ENCODE measurements around the gene IL6ST. TPM values are rescaled to one million over a fixed set of nuclear protein-coding genes. Genes with fewer than 3 reads are reported as not detected.
A peak's percentile ranks its signal among the peaks of the same experiment; 100 is the strongest.
"Not testable (repeated sequence)": the region's sequence is repeated elsewhere in the genome, so short reads cannot be mapped to it uniquely, and the experiment has no call there.

Gene IL6ST
- total RNA-seq, 4 donors from 2014 or later, result 71.4 to 246 (median 116) TPM

DNA sequence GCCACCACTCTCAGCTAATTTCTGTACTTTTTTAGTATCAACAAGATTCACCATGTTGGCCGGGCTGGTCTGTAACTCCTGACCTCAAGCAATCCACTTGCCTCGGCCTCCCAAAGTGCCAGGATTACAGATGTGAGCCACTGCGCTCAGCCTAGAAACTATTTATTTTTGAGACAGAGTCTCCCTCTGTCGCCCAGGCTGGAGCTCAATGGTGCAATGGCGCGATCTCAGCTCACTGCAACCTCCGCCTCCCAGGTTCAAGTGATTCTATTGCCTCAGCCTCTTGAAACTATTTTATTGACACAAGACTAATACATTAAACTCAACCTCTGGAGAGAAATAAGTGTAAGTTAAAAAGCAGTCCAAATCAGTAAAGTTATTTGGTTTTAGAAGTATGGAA, 34.0 kb downstream of the IL6ST start:
- no peak for TF ChIP-seq POLR2A (IDR thresholded peaks at IDR 0.05)
- TF ChIP-seq, protein P1, sequence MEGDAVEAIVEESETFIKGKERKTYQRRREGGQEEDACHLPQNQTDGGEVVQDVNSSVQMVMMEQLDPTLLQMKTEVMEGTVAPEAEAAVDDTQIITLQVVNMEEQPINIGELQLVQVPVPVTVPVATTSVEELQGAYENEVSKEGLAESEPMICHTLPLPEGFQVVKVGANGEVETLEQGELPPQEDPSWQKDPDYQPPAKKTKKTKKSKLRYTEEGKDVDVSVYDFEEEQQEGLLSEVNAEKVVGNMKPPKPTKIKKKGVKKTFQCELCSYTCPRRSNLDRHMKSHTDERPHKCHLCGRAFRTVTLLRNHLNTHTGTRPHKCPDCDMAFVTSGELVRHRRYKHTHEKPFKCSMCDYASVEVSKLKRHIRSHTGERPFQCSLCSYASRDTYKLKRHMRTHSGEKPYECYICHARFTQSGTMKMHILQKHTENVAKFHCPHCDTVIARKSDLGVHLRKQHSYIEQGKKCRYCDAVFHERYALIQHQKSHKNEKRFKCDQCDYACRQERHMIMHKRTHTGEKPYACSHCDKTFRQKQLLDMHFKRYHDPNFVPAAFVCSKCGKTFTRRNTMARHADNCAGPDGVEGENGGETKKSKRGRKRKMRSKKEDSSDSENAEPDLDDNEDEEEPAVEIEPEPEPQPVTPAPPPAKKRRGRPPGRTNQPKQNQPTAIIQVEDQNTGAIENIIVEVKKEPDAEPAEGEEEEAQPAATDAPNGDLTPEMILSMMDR (IDR thresholded peaks at IDR 0.05), result no peak
- Histone ChIP-seq H3K4me3 (no peak overlapping the region), H3K36me3 (peaks cover 0 to 82% (median 14%) of the 10 kb centered on the region in 3 donors), H3K9me3 (no peaks in the 10 kb centered on the region), H3K27ac (no peak overlapping the region), H3K4me1 (peaks cover 0 to 7% (median 0%) of the 10 kb centered on the region in 3 donors), H3K27me3 (no peaks in the 10 kb centered on the region)
- WGBS, 2 donors, result 93 to 94% methylated on average over 7 of the region's 7 CpGs
- DNase-seq, result no peak
- intact Hi-C loops (cut with DNase I), result no loop called here

DNA sequence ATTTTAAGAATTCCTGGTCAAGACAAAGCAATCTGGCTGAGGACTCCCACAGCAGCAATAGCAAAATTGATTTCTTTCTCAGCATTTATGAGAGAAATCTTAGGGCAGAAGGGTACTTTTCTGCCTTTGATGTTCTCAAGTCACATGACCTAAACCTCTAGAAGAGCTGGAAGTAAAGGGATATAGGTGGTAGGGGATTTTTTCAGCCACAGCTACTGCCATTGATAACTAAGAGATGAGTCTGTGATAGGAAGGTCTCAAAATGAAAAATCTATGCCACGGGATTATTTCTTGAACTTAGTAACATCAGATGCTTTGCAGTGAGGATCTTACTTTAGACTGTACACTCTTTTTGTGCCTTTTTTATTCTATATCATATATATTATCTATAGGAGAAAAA, 35.6 kb downstream of the IL6ST start:
- Histone ChIP-seq H3K27ac (no peak overlapping the region), H3K9me3 (no peaks in the 10 kb centered on the region), H3K36me3 (peaks cover 0 to 98% (median 14%) of the 10 kb centered on the region in 3 donors), H3K4me1 (no peaks in the 10 kb centered on the region), H3K27me3 (no peaks in the 10 kb centered on the region), H3K4me3 (no peak overlapping the region)
- intact Hi-C loops (cut with DNase I), result no loop called here
- DNase-seq, result no peak
- TF ChIP-seq POLR2A (IDR thresholded peaks at IDR 0.05), result no peak
- TF ChIP-seq, protein P1 (IDR thresholded peaks at IDR 0.05), result no peak
- 59 to 94% methylated on average over 1 of the region's 1 CpG for WGBS, 2 donors

DNA sequence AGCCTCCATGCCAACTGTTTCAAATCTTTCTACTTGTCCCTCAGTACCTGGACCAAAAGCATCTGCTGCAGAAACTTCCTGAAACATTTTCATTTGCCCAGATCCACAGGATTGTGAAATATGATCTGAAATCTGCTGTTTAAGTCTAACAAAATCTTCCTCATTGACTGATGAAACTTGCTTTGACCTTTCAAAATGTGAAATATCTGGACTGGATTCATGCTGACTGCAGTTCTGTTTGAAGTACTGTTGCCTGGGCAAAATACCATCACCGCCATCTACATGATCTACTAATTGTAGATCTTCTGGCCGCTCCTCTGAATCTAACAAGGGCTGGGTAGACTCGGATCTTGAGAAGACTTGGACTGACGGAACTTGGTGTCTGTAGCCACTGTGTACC, 53.6 kb downstream of the IL6ST start:
- WGBS, 2 donors, result 83 to 89% methylated on average over 3 to 4 of the region's 4 CpGs
- H3K9me3 ChIP-seq; intact Hi-C loops (cut with DNase I); H3K27ac ChIP-seq; DNase-seq; H3K27me3 ChIP-seq; H3K4me1 ChIP-seq; H3K4me3 ChIP-seq: not testable (repeated sequence)
- peaks cover 0 to 93% (median 4%) of the 10 kb centered on the region in 3 donors for H3K36me3 ChIP-seq

DNA sequence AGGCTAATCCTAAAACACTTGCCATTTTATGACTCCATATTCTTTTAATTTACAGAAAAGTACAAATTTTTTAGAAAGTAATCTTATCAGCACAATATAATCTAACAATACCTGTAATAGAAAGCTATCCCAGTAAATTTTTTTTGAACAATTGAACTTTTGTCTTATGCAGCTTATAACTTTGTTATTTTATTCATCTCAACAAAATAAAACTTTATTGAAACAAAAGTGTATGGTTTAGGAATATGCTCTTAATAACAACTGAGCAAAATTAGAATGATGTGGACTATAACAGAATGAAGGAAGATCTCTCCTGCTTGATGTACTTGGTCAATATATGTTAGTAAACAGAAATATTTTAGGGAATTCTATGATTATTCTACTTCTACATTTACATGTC, 57.2 kb downstream of the IL6ST start:
- not testable (repeated sequence) for H3K4me3 ChIP-seq, DNase-seq, H3K4me1 ChIP-seq, H3K27me3 ChIP-seq, H3K9me3 ChIP-seq, H3K27ac ChIP-seq
- intact Hi-C loops (cut with DNase I), result loop anchor here (10.0 kb wide), 1 partner anchor 267 kb away; no protein-coding TSS in a partner anchor
- peaks cover 0 to 68% (median 4%) of the 10 kb centered on the region in 3 donors for H3K36me3 ChIP-seq

DNA sequence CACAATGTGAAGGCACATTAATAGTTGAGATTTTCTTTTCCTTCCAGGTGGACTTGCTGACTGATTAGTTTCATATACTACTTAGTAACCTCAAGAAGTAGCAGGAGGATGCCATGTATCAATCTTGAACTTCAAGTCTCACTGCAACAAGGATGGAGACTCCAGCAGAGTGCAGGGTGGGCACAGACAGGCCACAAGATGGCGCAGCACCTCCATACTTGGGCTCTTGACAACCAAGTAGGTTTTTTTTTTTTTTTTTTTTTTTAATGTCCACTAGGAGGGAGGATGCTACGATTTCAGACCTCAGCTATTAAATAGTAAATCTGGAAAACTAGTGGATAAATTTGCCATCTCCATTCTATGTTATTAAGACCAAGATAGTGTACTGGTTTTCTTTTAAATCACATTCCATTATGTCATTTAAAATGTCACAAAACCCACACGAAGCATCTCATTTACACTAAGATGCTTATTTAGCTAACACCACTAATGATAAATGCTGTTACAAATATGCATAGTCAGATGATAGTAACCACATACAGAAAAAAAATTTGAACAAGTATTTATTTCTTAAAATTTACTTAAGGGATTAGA, 58.6 kb downstream of the IL6ST start:
- 32 to 39% methylated on average over 3 of the region's 3 CpGs for WGBS, 2 donors
- Histone ChIP-seq H3K4me1 (peaks cover 0 to 5% (median 0%) of the 10 kb centered on the region in 3 donors), H3K36me3 (peaks cover 0 to 54% (median 4%) of the 10 kb centered on the region in 3 donors), H3K27ac (no peak overlapping the region), H3K27me3 (no peaks in the 10 kb centered on the region), H3K9me3 (no peaks in the 10 kb centered on the region), H3K4me3 (no peak overlapping the region)
- intact Hi-C loops (cut with DNase I), result loop anchor here (10.0 kb wide), 1 partner anchor 269 kb away; no protein-coding TSS in a partner anchor
- TF ChIP-seq POLR2A (IDR thresholded peaks at IDR 0.05), result no peak
- TF ChIP-seq, protein P1 (IDR thresholded peaks at IDR 0.05), result peak; percentile 42 to 84 (median 72)
- no peak for DNase-seq

DNA sequence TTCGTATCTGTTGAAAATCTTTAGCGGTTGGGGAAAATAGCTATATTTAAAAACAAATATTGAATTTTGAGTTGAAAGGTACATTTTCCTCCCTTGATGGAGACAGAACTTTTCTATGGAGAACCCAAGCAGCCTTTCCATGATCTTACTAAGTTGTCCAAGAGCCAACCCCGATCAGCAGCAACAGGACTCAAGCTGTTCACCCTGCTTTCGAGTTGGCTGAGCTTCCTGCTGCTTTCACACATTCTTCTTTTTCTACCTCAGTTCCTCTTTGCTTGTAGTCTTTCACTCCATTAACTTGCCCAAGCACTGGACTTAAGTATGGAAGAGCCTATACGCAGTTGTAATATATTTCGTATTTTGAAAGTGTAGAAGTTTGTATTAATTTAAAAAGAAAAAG, 59.4 kb downstream of the IL6ST start:
- Histone ChIP-seq H3K27ac (no peak overlapping the region), H3K9me3 (no peaks in the 10 kb centered on the region), H3K27me3 (no peaks in the 10 kb centered on the region), H3K4me1 (peaks cover 0 to 5% (median 0%) of the 10 kb centered on the region in 3 donors), H3K4me3 (no peak overlapping the region), H3K36me3 (peaks cover 0 to 46% (median 0%) of the 10 kb centered on the region in 3 donors)
- intact Hi-C loops (cut with DNase I), result loop anchor here (10.0 kb wide), 1 partner anchor 269 kb away; no protein-coding TSS in a partner anchor
- TF ChIP-seq, protein P1 (IDR thresholded peaks at IDR 0.05), result no peak
- TF ChIP-seq POLR2A (IDR thresholded peaks at IDR 0.05), result no peak
- 91 to 95% methylated on average over 6 of the region's 6 CpGs for WGBS, 2 donors
- DNase-seq, result no peak
